Measurements from ENCODE around the gene CTNND1. TPM values are rescaled to one million over a fixed set of nuclear protein-coding genes. Genes with fewer than 3 reads are reported as not detected.
A peak's percentile ranks its signal among the peaks of the same experiment; 100 is the strongest.

Gene CTNND1
- total and polyA plus RNA-seq, 9 of the 15 experiments (the other 6 are each of a cell fraction or from before 2014, with no cell fraction given), result 11.1 to 74.0 (median 43.3) TPM

GRCh38 chr11:57764972-57765371 lies 3.4 kb downstream of the CTNND1 start (continued):
- TF ChIP-seq HMG20A (CRISPR knock-in tag; conservative IDR thresholded peaks at IDR 0.05) (no peak), ZNF324 (CRISPR knock-in tag; IDR thresholded peaks at IDR 0.05) (no peak), ZNF280A (IDR thresholded peaks at IDR 0.05; ENCODE audit: low read depth, partially characterized antibody) (no peak), GATA2 (CRISPR knock-in tag; IDR thresholded peaks at IDR 0.05) (0 out of 2 replicates have a peak, but pooled peaks have one; percentile 25), CTCF (IDR thresholded peaks at IDR 0.05 in 2 of 3, conservative IDR thresholded peaks at IDR 0.05 in 1 of 3; ENCODE audit: insufficient read depth in 2 of 3, low read depth in 1 of 3, low read length in 3 of 3) (no peak), CCNT2 (IDR thresholded peaks at IDR 0.05; ENCODE audit: borderline replicate concordance, extremely low read depth, insufficient read length, low read depth, low read length) (peak; percentile 48), KAT7 (CRISPR knock-in tag; IDR thresholded peaks at IDR 0.05; ENCODE audit: borderline replicate concordance) (no peak), SNRNP70 (optimal IDR thresholded peaks at IDR 0.05; ENCODE audit: low read depth, low read length) (no peak), HDAC6 (IDR thresholded peaks at IDR 0.05; ENCODE audit: low read depth, low read length) (no peak), HNRNPL (IDR thresholded peaks at IDR 0.05; ENCODE audit: low read depth, low read length) (no peak), PHF20 (IDR thresholded peaks at IDR 0.05; ENCODE audit: partially characterized antibody) (no peak), L3MBTL2 (IDR thresholded peaks at IDR 0.05) (no peak), DPF2 (IDR thresholded peaks at IDR 0.05) (peak; percentile 60), MITF (IDR thresholded peaks at IDR 0.05) (no peak)

Measured in K562 (cell line).